ENCODE measurements around the gene MIS18BP1.
"Not testable (repeated sequence)": the region's sequence is repeated elsewhere in the genome, so short reads cannot be mapped to it uniquely, and the experiment has no call there.

MIS18BP1 gene

GRCh38 chr14:45246691-45247090 is 6.3 kb downstream of the MIS18BP1 start:
- DNase-seq (ENCODE audit: low read depth in 4 of 4, low spot score in 1 of 4): no peak

GRCh38 chr14:45246151-45246550 is 6.9 kb downstream of the MIS18BP1 start:
- DNase-seq (ENCODE audit: low read depth in 4 of 4, low spot score in 1 of 4): no peak

DNA sequence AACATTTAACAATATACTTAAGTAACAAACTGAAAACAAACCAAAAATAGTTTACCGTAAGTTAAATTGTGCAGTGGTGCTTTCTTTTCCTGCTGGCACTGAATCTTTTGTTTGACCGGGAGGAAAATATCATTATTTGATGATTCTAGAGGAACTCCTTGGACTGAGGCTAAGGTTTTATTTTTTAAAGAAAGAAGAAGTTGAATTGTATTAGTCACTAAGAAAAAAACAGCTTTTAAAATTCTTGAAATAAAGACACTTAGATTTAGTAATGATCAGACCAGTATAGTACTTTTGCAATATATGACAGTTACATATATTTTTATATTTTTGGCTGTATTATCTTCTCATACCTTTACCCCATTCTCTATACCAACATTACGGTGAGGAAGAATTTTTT is 10.3 kb downstream of the MIS18BP1 start:
- DNase-seq (ENCODE audit: low read depth in 4 of 4, low spot score in 1 of 4): no peak

GRCh38 chr14:45238988-45239387 is 14.0 kb downstream of the MIS18BP1 start:
- no peak for DNase-seq (ENCODE audit: low read depth in 4 of 4, low spot score in 1 of 4)

- DNase-seq (ENCODE audit: low read depth in 4 of 4, low spot score in 1 of 4): no peak
Observed at GRCh38 chr14:45227566-45227965, 25.4 kb downstream of the MIS18BP1 start.

- DNase-seq (ENCODE audit: low read depth in 4 of 4, low spot score in 1 of 4): no peak
Observed at GRCh38 chr14:45222485-45223262, 30.3 kb downstream of the MIS18BP1 start.

DNA sequence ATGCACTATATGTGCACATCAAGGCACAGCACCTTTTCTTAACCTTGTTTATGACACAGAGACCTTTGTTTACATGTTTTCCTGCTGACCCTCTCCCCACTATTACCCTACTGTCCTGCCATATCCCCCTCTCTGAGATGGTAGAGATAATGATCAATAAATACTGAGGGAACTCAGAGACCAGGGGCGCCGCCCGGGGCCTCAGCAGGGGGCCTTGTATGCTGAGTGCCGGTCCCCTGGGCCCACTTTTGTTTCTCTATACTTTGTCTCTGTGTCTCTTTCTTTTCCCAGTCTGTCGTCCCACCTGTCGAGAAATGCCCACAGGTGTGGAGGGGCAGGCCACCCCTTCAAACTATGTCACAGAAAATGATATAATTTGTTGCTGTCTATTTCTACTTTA is 38.7 kb downstream of the MIS18BP1 start:
- DNase-seq (ENCODE audit: low read depth in 4 of 4, low spot score in 1 of 4): not testable (repeated sequence)

DNA sequence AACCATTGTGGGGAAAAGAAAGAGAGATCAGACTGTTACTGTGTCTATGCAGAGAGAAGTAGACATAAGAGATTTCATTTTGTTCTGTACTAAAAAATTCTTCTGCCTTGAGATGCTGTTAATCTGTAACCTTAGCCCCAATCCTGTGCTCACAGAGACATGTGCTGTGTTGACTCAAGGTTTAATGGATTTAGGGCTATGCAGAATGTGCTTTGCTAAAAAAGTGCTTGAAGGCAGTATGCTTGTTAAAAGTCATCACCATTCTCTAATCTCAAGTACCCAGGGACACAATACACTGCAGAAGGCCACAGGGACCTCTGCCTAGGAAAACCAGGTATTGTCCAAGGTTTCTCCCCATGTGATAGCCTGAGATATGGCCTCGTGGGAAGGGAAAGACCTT is 39.3 kb downstream of the MIS18BP1 start:
- not testable (repeated sequence) for DNase-seq (ENCODE audit: low read depth in 4 of 4, low spot score in 1 of 4)

DNA sequence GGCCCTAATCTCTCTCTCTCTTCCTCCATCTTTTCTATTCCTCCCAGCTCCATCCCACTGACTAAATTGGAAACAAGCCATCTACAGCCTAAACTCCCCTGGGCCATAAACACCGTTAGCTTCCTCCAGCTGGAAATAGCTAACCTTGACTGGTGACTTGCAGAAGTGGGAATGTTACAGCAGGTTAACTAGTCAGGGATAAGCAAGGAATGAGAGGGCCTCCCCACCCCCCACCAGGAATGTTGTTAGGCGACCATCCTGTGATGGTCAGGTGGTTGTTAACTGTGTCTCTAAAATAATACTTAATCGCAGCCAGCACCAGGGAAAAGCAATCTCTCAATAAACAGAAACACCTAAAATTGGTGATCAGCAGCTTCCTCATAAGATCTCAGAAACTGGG is 40.8 kb downstream of the MIS18BP1 start:
- no peak for DNase-seq (ENCODE audit: low read depth in 4 of 4, low spot score in 1 of 4)

- no peak for DNase-seq (ENCODE audit: low read depth in 4 of 4, low spot score in 1 of 4)
Observed at GRCh38 chr14:45211295-45211694, 41.7 kb downstream of the MIS18BP1 start.

DNA sequence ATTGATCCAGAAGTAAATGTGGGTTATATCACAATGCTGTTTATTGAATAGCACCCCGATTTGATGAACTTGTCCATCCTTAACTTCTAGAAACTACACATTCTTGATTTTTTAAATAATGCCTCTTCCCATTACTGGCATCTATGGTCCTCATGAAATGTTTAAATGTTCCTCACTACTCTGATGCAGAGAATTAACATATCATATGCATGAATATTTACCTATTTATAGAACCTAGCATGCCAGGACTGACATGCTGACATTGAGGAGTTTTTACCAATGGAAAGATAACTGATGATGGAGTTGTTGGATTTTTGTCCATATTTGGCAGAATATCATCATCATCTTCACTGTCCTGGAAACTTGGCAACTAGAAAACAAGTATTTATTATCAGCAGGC is 42.8 kb downstream of the MIS18BP1 start:
- DNase-seq (ENCODE audit: low read depth in 4 of 4, low spot score in 1 of 4): no peak

DNA sequence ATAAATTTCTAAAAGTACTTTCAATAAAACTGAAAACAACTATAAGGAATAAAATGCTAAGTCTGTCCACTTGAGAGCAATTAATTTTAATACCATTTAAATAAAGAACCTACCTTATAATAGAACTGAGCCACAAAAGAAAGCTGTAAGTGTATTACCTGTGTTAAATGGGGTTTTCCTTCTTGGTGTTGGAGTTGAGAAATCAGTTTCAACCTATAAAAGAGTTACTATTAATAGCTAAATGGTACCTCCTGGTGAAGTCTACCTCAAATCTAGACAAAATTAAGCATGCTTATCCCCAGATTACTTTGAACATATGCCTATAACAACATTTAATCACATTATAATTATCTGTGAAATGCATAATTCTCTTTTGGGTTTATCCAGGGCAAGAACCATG is 48.8 kb downstream of the MIS18BP1 start:
- DNase-seq (ENCODE audit: low read depth in 4 of 4, low spot score in 1 of 4): no peak

DNA sequence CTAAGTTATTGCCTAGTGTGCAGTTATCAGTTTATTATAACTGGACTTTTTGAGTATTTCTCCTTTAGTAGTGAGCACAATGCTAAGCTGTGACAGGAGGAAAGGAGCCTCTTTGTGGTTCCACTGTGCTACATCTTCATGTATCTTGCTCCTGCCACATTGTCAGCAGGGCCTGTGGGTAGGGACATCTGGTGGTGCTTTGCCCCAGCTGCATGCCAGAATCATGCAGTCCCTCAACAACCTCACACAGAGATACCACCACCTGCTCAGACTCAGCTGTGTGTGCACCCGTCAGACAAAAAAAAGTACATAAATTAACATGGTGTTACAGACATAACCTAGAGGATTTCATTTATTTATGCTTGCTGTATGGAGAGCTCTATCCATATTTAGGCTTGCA is 51.1 kb downstream of the MIS18BP1 start:
- no peak for DNase-seq (ENCODE audit: low read depth in 4 of 4, low spot score in 1 of 4)

DNA sequence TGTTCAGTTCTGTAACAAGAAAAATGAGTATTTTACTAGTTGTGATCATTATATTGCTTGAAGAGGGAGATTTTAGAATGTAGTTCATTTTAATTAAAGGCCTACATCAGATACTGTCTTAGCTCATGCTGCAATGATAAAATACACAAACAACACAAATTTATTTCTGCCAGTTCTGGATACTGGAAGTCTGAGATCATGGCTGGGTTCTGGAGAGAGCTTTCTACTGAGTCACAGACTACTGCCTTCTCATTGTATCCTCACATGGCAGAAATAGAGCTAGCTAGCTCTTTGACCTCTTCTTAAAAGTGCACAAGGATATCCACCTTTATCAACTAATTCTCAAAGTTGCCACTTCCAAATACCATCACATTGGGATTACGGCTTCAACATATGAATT is 53.8 kb downstream of the MIS18BP1 start:
- no peak for DNase-seq (ENCODE audit: low read depth in 4 of 4, low spot score in 1 of 4)

- no peak for DNase-seq (ENCODE audit: low read depth in 4 of 4, low spot score in 1 of 4)
Observed at GRCh38 chr14:45198551-45198950, 54.5 kb downstream of the MIS18BP1 start.

- no peak for DNase-seq (ENCODE audit: low read depth in 4 of 4, low spot score in 1 of 4)
Observed at GRCh38 chr14:45194964-45195363, 58.0 kb downstream of the MIS18BP1 start.

GRCh38 chr14:45185100-45185814 is 67.7 kb downstream of the MIS18BP1 start:
- no peak for DNase-seq (ENCODE audit: low read depth in 4 of 4, low spot score in 1 of 4)

GRCh38 chr14:45181806-45182205 is 71.2 kb downstream of the MIS18BP1 start:
- DNase-seq (ENCODE audit: low read depth in 4 of 4, low spot score in 1 of 4): no peak

DNA sequence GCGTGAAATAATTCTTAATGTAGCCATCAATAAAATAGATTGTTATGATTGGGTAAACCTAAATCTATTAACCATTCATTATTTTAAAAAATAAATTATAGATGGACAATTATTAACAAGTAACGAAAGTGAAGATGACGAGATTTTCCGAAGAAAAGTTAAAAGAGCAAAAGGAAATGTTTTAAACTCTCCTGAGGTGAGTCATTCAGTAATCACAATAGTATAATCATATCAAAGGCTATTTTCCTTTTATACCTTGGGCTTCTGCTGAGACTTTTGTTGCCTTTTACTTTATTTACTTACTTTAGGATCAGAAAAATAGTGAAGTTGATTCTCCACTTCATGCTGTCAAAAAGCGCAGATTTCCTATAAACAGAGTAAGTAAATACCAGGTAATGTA is 71.7 kb downstream of the MIS18BP1 start:
- DNase-seq (ENCODE audit: low read depth in 4 of 4, low spot score in 1 of 4): no peak

DNA sequence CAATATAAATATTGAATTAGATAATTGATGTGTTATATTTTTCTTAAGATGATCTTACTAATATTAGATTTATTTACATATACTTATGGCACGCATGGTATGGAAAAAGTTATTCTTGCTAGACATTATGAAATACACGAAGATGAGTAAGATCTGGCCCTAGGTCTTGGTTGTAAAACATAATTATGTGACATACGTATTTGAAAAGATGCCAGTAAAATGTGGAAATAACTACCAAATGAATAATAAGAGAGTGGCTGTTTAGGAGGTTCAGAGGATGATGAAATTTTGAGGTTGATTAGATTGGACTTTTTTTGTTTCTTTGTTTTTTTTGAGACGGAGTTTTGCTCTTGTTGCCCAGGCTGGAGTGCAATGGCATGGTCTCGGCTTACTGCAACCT is 75.9 kb downstream of the MIS18BP1 start:
- DNase-seq (ENCODE audit: low read depth in 4 of 4, low spot score in 1 of 4): no peak

DNA sequence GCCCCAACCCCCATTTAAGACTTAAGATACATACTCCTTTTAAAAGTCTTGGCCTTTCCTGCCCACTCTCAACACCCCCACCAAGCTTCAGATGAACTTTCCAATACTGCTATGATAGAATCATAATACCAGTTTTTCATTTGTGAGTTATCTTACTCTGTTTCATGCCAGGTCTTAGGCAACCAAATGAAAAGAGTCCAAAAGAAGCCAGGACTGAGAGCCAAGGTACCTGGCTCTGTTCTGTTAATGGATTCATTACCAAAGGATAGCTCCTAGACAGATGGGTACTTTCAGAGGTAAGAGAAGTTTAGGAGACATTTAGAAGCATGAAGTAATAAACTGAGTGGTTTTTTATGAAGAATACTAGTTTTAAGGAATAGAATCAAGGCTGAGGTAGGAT is 83.1 kb downstream of the MIS18BP1 start:
- no peak for DNase-seq (ENCODE audit: low read depth in 4 of 4, low spot score in 1 of 4)

- no peak for DNase-seq (ENCODE audit: low read depth in 4 of 4, low spot score in 1 of 4)
Observed at GRCh38 chr14:45156067-45156466, 96.9 kb downstream of the MIS18BP1 start.
